ENCODE results near the gene ZFR.
"Not testable (repeated sequence)": the region's sequence is repeated elsewhere in the genome, so short reads cannot be mapped to it uniquely, and the experiment has no call there.

Gene ZFR

DNA sequence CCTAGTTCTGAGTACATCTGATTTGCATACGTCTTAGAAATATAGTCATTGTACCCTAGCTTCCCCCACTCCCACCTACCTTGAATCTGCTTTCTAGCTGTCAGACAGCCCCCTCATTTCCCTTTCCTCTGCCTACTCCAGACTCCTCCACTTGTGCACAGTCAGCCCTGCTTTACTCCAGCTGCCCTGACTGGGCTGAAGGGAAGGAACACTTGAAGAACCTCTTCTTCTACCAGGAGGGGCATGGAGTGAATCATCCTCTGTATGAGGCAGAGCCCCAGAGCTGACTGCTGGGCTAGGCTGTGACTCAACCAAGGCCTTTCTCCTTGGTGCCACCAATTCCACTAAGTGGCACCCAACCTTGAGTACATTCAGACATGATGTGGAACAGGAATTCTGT is 18.1 kb upstream of the ZFR start:
- peak; percentile 43 to 48 for ATAC-seq (replicated peaks)
- no peak overlapping the region for H3K4me3 Mint-ChIP-seq

DNA sequence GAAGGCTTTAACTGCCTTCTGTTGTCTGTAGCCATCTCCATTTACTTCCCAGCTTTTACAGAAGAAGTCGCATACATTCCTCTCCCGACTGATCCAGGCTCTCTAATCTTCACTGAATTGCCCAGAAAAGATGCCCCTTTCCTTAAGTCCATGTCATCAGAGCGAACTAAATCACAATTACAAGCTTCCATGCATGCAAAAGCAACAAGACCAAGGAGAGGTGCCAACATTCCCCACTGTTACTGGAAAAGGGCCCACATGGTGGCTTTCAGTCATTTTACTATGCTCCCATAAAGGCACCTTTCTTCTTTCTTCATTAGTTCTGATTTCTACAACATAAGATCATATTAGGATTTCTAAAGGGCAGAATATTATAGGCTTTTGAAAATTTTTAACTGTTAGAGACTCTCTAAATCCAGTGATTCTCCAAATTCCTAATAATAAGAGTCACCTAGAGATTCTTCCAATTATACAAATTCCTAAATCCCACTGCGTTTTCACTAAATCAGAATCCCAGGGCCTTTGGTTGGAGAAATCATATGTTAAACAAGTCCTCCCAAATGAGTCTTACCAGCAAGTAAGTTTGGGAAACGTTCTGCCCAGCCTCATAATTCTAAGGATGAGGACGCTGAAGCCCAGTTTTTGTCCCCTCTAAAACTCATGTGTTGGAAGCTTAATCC is 17.0 kb upstream of the ZFR start:
- Mint-ChIP-seq H3K4me3 (no peak overlapping the region), H3K9me3 (peaks cover 0 to 2% of the 10 kb centered on the region in 2 donors), H3K27me3 (peaks cover 0 to 2% of the 10 kb centered on the region in 2 donors), H3K4me1 (peaks cover 0 to 2% of the 10 kb centered on the region in 2 donors), H3K27ac (no peak overlapping the region), H3K36me3 (peaks cover 0 to 1% of the 10 kb centered on the region in 2 donors)
- DNase-seq = no peak
- ATAC-seq (replicated peaks) = no peak

More for the DNA sequence above, 18.1 kb upstream of the ZFR start:
- no peak overlapping the region for H3K27ac Mint-ChIP-seq
- peaks cover 0 to 2% of the 10 kb centered on the region in 2 donors for H3K4me1 Mint-ChIP-seq
- peaks cover 0 to 1% of the 10 kb centered on the region in 2 donors for H3K36me3 Mint-ChIP-seq
- DNase-seq = no peak
- H3K27me3 Mint-ChIP-seq = no peaks in the 10 kb centered on the region
- peaks cover 0 to 2% of the 10 kb centered on the region in 2 donors for H3K9me3 Mint-ChIP-seq

DNA sequence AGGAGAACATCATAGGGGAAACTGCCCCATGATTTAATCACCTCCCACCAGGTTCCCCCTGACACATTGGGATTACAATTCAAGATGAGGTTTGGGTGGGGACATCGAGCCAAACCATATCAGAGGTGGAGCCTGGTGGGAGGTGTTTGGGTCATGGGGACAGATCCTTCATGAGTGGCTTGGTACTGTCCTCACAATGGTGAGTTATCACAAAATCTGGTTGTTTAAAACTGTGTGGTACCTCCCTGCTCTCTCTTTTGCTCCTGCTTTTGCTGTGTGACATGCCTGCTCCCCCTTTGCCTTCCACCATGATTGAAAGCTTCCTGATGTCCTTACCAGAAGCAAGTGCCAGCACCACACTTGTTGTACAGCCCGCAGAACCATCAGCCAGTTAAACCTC is 16.2 kb upstream of the ZFR start:
- H3K27me3 Mint-ChIP-seq = peaks cover 0 to 6% of the 10 kb centered on the region in 2 donors
- no peak for ATAC-seq (replicated peaks)
- H3K36me3 Mint-ChIP-seq = peaks cover 0 to 1% of the 10 kb centered on the region in 2 donors
- peaks cover 0 to 2% of the 10 kb centered on the region in 2 donors for H3K4me1 Mint-ChIP-seq
- peaks cover 0 to 2% of the 10 kb centered on the region in 2 donors for H3K9me3 Mint-ChIP-seq
- H3K27ac Mint-ChIP-seq = no peak overlapping the region
- no peak overlapping the region for H3K4me3 Mint-ChIP-seq
- no peak for DNase-seq

DNA sequence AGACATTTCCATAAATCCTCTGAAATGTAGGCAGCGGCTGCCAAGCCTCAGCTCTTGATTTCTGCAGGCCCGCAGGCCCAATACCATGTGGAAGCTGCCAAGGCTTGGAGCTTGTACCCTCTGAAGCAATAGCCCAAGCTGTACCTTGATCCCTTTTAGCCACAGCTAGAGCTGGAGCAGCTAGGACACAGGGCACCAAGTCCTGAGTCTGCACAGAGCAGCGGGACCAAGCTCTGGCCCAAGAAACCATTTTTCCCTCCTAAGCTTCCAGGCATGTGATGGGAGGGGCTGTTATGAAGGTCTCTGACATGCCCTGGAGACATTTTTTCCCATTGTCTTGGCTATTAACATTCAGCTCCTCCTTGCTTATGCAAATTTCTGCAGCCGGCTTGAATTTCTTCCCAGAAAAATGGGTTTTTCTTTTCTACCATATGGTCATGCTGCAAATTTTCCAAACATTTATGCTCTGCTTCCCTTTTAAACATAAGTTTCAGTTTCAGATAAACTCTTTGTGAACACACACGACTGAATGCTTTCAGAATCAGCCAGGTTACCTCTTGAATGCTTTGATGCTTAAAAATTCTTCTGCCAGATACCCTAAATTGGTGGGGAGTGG is 14.4 kb upstream of the ZFR start:
- ATAC-seq (replicated peaks) = no peak

DNA sequence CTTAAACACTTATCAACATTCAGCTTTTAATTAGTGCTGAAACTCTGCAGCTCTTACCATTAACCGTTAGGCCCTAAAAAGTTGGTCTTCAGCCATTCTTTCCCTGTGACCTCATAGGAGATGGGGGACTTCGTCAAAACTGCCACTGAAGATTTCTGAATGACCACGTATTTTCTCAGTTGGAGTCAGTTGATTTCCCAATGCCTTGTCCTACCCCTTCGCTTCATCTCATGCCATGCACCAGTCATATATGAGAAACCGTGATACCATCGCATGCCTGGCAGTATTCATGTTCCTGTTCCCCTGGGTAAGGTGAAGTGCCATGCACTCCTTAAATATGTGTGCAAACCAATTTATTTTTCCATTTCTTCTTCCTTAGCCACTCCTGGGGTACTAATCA is 10.8 kb upstream of the ZFR start:
- H3K27ac Mint-ChIP-seq = no peak overlapping the region
- H3K36me3 Mint-ChIP-seq = peaks cover 0 to 1% of the 10 kb centered on the region in 2 donors
- peaks cover 0 to 6% of the 10 kb centered on the region in 2 donors for H3K27me3 Mint-ChIP-seq
- DNase-seq (no peak), ATAC-seq (replicated peaks) (no peak)
- H3K9me3 Mint-ChIP-seq = peaks cover 0 to 2% of the 10 kb centered on the region in 2 donors
- no peaks in the 10 kb centered on the region for H3K4me1 Mint-ChIP-seq
- H3K4me3 Mint-ChIP-seq = no peak overlapping the region

More for the DNA sequence above, 14.4 kb upstream of the ZFR start:
- Mint-ChIP-seq H3K36me3 (peaks cover 0 to 1% of the 10 kb centered on the region in 2 donors), H3K4me1 (peaks cover 0 to 2% of the 10 kb centered on the region in 2 donors), H3K4me3 (no peak overlapping the region), H3K27ac (no peak overlapping the region), H3K9me3 (peaks cover 0 to 2% of the 10 kb centered on the region in 2 donors), H3K27me3 (peaks cover 0 to 6% of the 10 kb centered on the region in 2 donors)
- DNase-seq = no peak

DNA sequence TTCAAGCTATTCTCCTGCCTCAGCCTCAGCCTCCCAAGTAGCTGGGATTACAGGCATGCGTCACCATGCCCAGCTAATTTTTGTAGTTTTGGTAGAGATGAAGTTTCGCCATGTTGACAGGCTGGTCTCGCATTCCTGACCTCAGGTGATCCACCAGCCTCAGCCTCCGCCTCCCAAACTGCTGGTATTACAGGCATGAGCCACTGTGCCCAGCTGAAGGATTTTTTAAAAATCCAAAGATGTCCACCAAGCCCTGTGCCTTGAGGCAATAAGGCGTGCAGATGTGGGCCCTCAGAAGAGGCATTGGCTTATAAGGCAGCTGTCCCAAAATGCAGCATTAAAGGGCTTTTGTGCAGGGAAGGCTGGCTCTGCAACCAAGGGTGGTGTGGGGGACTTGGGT is 10.3 kb upstream of the ZFR start:
- no peak overlapping the region for H3K4me3 Mint-ChIP-seq
- no peak for DNase-seq
- no peak overlapping the region for H3K27ac Mint-ChIP-seq
- no peaks in the 10 kb centered on the region for H3K36me3 Mint-ChIP-seq
- peaks cover 0 to 2% of the 10 kb centered on the region in 2 donors for H3K9me3 Mint-ChIP-seq
- no peak for ATAC-seq (replicated peaks)
- H3K4me1 Mint-ChIP-seq = no peaks in the 10 kb centered on the region
- peaks cover 0 to 6% of the 10 kb centered on the region in 2 donors for H3K27me3 Mint-ChIP-seq

DNA sequence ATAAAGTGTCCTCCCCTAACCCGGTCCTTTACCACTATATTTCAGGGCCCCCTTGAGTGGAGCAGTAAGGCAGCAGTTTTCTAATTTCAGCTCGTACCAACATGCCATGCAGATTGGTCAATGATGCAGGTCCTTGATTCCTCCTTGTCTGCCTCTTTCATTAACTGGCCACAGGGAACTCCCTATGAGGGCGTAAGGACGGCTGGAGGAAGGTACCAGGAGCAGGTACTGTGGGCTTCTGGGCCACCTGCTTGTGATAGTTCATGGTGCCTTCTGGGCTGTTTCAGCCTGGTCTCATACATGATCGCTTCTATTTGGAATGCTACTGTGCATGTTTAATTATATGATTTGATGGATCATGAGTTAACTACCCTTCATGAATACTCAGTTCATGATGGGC is 9.4 kb upstream of the ZFR start:
- no peak overlapping the region for H3K27ac Mint-ChIP-seq

DNA sequence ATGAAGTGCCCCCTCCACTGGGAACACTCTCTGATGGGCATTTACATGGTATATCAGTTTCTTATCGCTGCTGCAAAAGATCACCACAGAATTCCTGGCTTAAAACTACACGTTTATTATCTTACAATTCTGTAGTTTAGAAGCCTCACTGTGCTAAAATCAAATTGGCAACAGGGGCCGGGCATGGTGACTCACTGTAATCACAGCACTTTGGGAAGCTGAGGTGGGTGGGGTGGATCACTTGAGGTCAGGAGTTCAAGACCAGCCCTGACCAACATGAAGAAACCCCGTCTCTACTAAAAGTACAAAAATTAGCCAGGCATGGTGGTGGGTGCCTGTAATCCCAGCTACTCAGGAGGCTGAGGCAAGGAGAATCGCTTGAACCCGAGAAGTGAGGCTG is 7.8 kb upstream of the ZFR start:
- not testable (repeated sequence) for H3K27me3 Mint-ChIP-seq; H3K36me3 Mint-ChIP-seq; ATAC-seq (replicated peaks); H3K9me3 Mint-ChIP-seq; H3K27ac Mint-ChIP-seq; H3K4me1 Mint-ChIP-seq; H3K4me3 Mint-ChIP-seq; DNase-seq

More for the DNA sequence above, 9.4 kb upstream of the ZFR start:
- Mint-ChIP-seq H3K27me3 (peaks cover 0 to 6% of the 10 kb centered on the region in 2 donors), H3K36me3 (no peaks in the 10 kb centered on the region), H3K4me3 (no peak overlapping the region), H3K9me3 (peaks cover 0 to 2% of the 10 kb centered on the region in 2 donors), H3K4me1 (no peaks in the 10 kb centered on the region)
- DNase-seq (no peak), ATAC-seq (replicated peaks) (no peak)

DNA sequence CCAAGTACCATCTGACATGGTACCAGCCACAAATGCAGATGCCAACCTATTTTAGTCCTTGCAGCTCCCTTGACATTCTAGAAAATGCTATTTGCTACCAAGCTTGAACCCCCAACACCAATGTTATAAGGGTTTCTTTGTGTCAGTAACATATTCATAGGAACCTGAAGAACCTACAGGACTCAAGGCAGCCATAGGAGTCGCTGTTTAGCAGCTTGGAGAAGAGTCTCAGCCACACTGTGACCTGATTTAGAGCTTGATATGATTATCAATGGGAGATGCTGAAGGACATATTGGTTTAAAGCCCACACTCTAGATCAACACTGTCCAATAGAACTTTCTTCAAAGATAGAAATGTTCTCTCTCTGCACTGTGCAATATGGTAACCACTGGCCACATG is 6.4 kb upstream of the ZFR start:
- DNase-seq = no peak
- Mint-ChIP-seq H3K4me3 (no peak overlapping the region), H3K9me3 (no peaks in the 10 kb centered on the region), H3K27me3 (no peaks in the 10 kb centered on the region), H3K27ac (no peak overlapping the region), H3K4me1 (peaks cover 8 to 12% of the 10 kb centered on the region in 2 donors), H3K36me3 (no peaks in the 10 kb centered on the region)
- ATAC-seq (replicated peaks) = no peak

DNA sequence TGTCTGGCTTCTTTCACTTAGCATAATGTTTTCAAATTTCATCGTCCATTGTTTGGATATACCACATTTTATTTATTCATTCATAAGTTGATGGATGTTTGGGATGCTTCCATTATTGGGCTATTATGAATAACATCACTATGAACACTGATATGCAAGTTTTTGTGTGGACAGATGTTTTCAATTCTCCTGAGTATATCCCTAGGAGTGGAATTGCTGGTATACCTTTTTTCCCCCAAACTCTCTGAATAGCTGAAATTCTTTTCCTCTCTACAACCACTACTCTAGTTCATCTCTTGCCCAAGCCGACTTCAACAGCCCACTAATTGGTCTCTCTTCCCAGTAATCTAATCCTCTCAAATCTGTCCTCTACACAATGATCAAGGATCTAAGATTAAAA is 4.7 kb upstream of the ZFR start:
- Mint-ChIP-seq H3K27me3 (no peaks in the 10 kb centered on the region), H3K4me3 (no peak overlapping the region), H3K4me1 (peaks cover 17 to 25% of the 10 kb centered on the region in 2 donors), H3K36me3 (no peaks in the 10 kb centered on the region), H3K9me3 (peaks cover 0 to 7% of the 10 kb centered on the region in 2 donors), H3K27ac (no peak overlapping the region)
- DNase-seq (no peak), ATAC-seq (replicated peaks) (no peak)

DNA sequence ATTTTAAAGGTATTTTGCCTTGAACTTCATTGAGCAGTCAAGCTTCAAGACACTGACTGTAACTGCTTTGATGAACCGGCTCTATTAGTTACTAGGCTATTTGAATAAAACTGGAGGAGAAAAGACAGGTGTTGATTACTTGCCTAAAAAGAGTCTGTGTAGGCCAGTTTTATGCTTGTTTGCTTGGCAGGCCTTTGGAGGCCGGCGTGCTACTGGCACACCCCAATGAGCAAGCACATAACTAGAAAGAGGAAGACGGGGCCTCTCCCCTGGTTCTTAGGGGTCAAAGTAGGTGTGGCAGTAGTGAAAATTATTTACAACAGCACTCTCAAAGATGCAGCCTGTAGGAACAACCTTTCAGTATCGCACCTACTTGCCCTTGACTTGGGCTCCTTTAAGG is 2.1 kb upstream of the ZFR start:
- peak; percentile 50 for DNase-seq
- peak overlapping the region; percentile 72 for H3K27ac Mint-ChIP-seq
- peaks cover 0 to 7% of the 10 kb centered on the region in 2 donors for H3K9me3 Mint-ChIP-seq

DNA sequence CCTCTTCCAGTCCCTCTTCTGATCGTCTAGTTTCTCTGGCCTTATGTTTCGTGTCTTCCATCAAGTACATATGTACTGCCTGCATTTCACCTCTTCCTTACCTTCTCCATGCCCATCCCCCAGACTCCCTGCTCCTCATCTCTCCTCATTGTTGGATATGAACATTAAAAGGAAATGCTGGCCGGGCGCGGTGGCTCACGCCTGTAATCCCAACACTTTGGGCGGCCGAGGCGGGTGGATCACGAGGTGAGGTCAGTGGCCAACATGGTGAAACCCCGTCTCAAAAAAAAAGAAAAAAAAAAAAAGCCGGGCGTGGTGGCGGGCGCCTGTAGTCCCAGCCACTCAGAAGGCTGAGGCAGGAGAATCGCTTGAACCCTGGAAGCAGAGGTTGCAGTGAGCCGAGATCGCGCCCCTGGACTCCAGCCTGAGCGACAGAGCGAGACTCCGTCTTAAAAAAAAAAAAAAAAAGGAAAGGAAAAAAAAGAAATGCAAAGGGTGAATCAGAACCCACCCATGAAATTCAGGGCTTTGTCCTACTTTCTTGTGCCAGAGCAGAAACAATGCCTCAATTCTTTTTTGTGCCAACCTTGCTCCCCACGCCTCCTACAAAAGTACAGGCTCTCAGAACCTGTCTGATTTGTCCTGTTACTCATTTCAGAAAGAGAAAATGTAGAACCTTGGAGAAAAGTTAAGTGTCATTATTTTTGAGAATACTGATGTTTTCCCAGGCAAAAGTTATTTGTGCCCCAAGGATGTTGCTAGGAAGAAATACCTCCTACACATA is 1.5 kb upstream of the ZFR start:
- peaks cover 0 to 7% of the 10 kb centered on the region in 2 donors for H3K9me3 Mint-ChIP-seq
- H3K4me1 Mint-ChIP-seq = peaks cover 22 to 39% of the 10 kb centered on the region in 2 donors
- peaks cover 2 to 4% of the 10 kb centered on the region in 2 donors for H3K36me3 Mint-ChIP-seq
- DNase-seq (no peak), ATAC-seq (replicated peaks) (no peak)
- H3K4me3 Mint-ChIP-seq = peak overlapping the region; percentile 65 to 87
- H3K27me3 Mint-ChIP-seq = no peaks in the 10 kb centered on the region
- peak overlapping the region; percentile 85 for H3K27ac Mint-ChIP-seq

More for the DNA sequence above, 2.1 kb upstream of the ZFR start:
- peak overlapping the region in 1 of 2 donors; percentile 22 for H3K4me3 Mint-ChIP-seq
- H3K36me3 Mint-ChIP-seq = peaks cover 2 to 4% of the 10 kb centered on the region in 2 donors
- H3K27me3 Mint-ChIP-seq = no peaks in the 10 kb centered on the region
- ATAC-seq (replicated peaks) = peak; percentile 55 to 60
- H3K4me1 Mint-ChIP-seq = peaks cover 22 to 39% of the 10 kb centered on the region in 2 donors

DNA sequence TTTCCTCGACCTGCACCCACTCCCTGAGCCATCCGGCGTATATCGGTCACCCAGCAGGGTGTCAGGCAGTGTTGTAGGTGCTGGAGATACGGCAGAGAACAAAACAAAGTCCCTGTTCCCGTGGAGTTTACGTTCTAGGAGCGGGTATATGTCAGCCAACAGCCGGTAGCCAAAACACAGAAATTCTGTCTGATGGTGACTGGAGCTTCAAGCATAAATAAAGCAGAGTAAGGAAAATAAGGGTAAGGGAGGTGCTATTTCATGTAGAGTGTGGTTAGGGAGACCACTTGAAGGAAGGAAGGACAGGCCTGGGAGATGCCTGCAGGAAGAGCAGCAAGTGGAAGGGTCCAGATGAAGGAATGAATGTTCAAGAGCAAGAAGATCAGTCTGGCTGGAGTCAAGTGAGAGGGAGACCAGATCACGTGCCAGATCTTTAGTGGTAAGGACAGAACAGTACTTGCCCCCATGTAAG is 783 bp upstream of the ZFR start:
- DNase-seq (no peak), ATAC-seq (replicated peaks) (no peak)
- peaks cover 22 to 39% of the 10 kb centered on the region in 2 donors for H3K4me1 Mint-ChIP-seq
- peaks cover 3 to 4% of the 10 kb centered on the region in 2 donors for H3K36me3 Mint-ChIP-seq
- no peaks in the 10 kb centered on the region for H3K27me3 Mint-ChIP-seq
- peak overlapping the region; percentile 87 to 91 for H3K4me3 Mint-ChIP-seq
- H3K27ac Mint-ChIP-seq = peak overlapping the region; percentile 96
- H3K9me3 Mint-ChIP-seq = peaks cover 0 to 7% of the 10 kb centered on the region in 2 donors

Data from stimulated activated naive B cell treated with anti-CD40 and anti-IgM and Interleukin-4, amounts not matched to agents 10 μg/mL and 1 μg/mL and 100 μg/mL, for 72 hours (primary cell).